OCI-LY3 (cell line): ENCODE data around the gene GSE1.

Source experiments
- H2AFZ ChIP-seq: fragments of 200-600, 300-600 bp; shearing (Covaris generic); 2 replicates; pipeline ENCODE4 v1.6.0; 2014; ENCODE audit warnings: antibody characterized with exemption, low read depth, low read length
- H3K27ac ChIP-seq: fragments of 200-600, 300-600 bp; sonication (generic); 2 replicates; pipeline ENCODE4 v1.5.1; 2014; ENCODE audit warnings: mild to moderate bottlenecking, low read length, moderate library complexity, mixed read lengths
- H3K27me3 ChIP-seq: fragments of 200-600, 300-600 bp; sonication (generic); 2 replicates; pipeline ENCODE4 v1.6.1; 2014; ENCODE audit warnings: low read depth, low read length, mixed read lengths
- H3K36me3 ChIP-seq: fragments of 200-600, 300-600 bp; sonication (generic); replicated peaks from 2 replicates; pipeline ENCODE3; 2014; ENCODE audit warnings: low read depth, low read length, mixed read lengths
- H3K4me1 ChIP-seq: fragments of 300-600, 200-600 bp; sonication (generic); 2 replicates; pipeline ENCODE4 v1.6.1; 2014; ENCODE audit warnings: low read length, mixed read lengths
- H3K4me2 ChIP-seq: fragments of 200-600, 300-600 bp; sonication (generic); 2 replicates; pipeline ENCODE4 v1.6.1; 2014; ENCODE audit warnings: low read length, mixed read lengths
- H3K4me3 ChIP-seq: fragments of 300-600, 200-600 bp; sonication (generic); 2 replicates; pipeline ENCODE4 v1.5.1; 2014; ENCODE audit warnings: antibody characterized with exemption, mild to moderate bottlenecking, low read length, moderate library complexity
- H3K79me2 ChIP-seq: fragments of 300-600, 200-600 bp; shearing (Covaris generic); 2 replicates; pipeline ENCODE4 v1.6.1; 2014; ENCODE audit warnings: mild to moderate bottlenecking, low read length, mixed read lengths
- H3K9ac ChIP-seq: fragments of 300-600, 200-600 bp; shearing (Covaris generic); 2 replicates; pipeline ENCODE4 v1.6.0; 2014; ENCODE audit warnings: mild to moderate bottlenecking, low read length, moderate library complexity
- H3K9me3 ChIP-seq: fragments of 200-600, 300-600 bp; shearing (Covaris generic); 2 replicates; pipeline ENCODE4 v1.6.1; 2014; ENCODE audit warnings: low read length, mixed read lengths; ENCODE audit not compliant: insufficient read depth
- H4K20me1 ChIP-seq: fragments of 200-600, 300-600 bp; sonication (generic); 2 replicates; pipeline ENCODE4 v1.6.1; 2016; ENCODE audit warnings: low read length, mixed read lengths; ENCODE audit not compliant: insufficient read depth
- EZH2phosphoT487 ChIP-seq: fragments of 200-600 bp; shearing (Covaris generic); IDR thresholded peaks from 2 replicates; pipeline ENCODE4 v1.6.1; 2018; ENCODE audit warnings: antibody characterized with exemption, mixed run types, low read depth
- TF ChIP-seq, protein P1 (sequence below): fragments of 200-600, 300-600 bp; sonication (generic); IDR thresholded peaks from 2 replicates; pipeline ENCODE4 v1.5.1; 2014; ENCODE audit warnings: antibody characterized with exemption, low read length, low read depth

The GSE1 gene

GRCh38 chr16:85638695-85639409 lies 25.7 kb downstream of the GSE1 start:
- H3K27me3 ChIP-seq, result no peaks in the 10 kb centered on the region
- no peak overlapping the region for H2AFZ ChIP-seq
- TF ChIP-seq, protein P1, sequence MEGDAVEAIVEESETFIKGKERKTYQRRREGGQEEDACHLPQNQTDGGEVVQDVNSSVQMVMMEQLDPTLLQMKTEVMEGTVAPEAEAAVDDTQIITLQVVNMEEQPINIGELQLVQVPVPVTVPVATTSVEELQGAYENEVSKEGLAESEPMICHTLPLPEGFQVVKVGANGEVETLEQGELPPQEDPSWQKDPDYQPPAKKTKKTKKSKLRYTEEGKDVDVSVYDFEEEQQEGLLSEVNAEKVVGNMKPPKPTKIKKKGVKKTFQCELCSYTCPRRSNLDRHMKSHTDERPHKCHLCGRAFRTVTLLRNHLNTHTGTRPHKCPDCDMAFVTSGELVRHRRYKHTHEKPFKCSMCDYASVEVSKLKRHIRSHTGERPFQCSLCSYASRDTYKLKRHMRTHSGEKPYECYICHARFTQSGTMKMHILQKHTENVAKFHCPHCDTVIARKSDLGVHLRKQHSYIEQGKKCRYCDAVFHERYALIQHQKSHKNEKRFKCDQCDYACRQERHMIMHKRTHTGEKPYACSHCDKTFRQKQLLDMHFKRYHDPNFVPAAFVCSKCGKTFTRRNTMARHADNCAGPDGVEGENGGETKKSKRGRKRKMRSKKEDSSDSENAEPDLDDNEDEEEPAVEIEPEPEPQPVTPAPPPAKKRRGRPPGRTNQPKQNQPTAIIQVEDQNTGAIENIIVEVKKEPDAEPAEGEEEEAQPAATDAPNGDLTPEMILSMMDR, result no peak
- no peak for TF ChIP-seq EZH2phosphoT487
- no peak overlapping the region for H3K9ac ChIP-seq
- H3K79me2 ChIP-seq, result no peaks in the 10 kb centered on the region; the same call in 1 of the 2 replicates
- H3K4me2 ChIP-seq, result no peak overlapping the region
- no peaks in the 10 kb centered on the region for H3K36me3 ChIP-seq
- no peak overlapping the region for H3K4me3 ChIP-seq
- H3K27ac ChIP-seq, result no peak overlapping the region
- H3K9me3 ChIP-seq, result no peaks in the 10 kb centered on the region
- H4K20me1 ChIP-seq, result peaks cover 94% of the 10 kb centered on the region
- H3K4me1 ChIP-seq, result no peaks in the 10 kb centered on the region

GRCh38 chr16:85639529-85640253 lies 26.6 kb downstream of the GSE1 start:
- Histone ChIP-seq H3K27ac (no peak overlapping the region), H3K36me3 (no peaks in the 10 kb centered on the region), H3K4me2 (no peak overlapping the region), H2AFZ (no peak overlapping the region), H3K4me1 (no peaks in the 10 kb centered on the region), H3K9me3 (no peaks in the 10 kb centered on the region), H3K79me2 (no peaks in the 10 kb centered on the region; the same call in 1 of the 2 replicates), H3K9ac (no peak overlapping the region), H3K27me3 (no peaks in the 10 kb centered on the region), H3K4me3 (no peak overlapping the region), H4K20me1 (peaks cover 94% of the 10 kb centered on the region)
- TF ChIP-seq EZH2phosphoT487, result no peak
- TF ChIP-seq, protein P1, result no peak

- no peak for TF ChIP-seq EZH2phosphoT487
- TF ChIP-seq, protein P1, result no peak
- Histone ChIP-seq H3K9me3 (no peaks in the 10 kb centered on the region), H4K20me1 (peaks cover 94% of the 10 kb centered on the region), H3K4me1 (no peaks in the 10 kb centered on the region), H2AFZ (no peak overlapping the region), H3K27ac (no peak overlapping the region), H3K79me2 (no peaks in the 10 kb centered on the region; the same call in 1 of the 2 replicates), H3K4me2 (no peak overlapping the region), H3K4me3 (no peak overlapping the region), H3K27me3 (no peaks in the 10 kb centered on the region), H3K9ac (no peak overlapping the region), H3K36me3 (no peaks in the 10 kb centered on the region)
Observed at GRCh38 chr16:85640254-85640558, 27.1 kb downstream of the GSE1 start.

GRCh38 chr16:85640585-85640984 lies 27.5 kb downstream of the GSE1 start:
- H2AFZ ChIP-seq, result no peak overlapping the region
- no peaks in the 10 kb centered on the region for H3K36me3 ChIP-seq
- no peak overlapping the region for H3K4me2 ChIP-seq
- H3K4me3 ChIP-seq, result no peak overlapping the region
- H4K20me1 ChIP-seq, result peaks cover 94% of the 10 kb centered on the region
- TF ChIP-seq, protein P1, result no peak
- no peak for TF ChIP-seq EZH2phosphoT487
- no peak overlapping the region for H3K27ac ChIP-seq
- H3K4me1 ChIP-seq, result no peaks in the 10 kb centered on the region
- no peaks in the 10 kb centered on the region for H3K27me3 ChIP-seq
- H3K79me2 ChIP-seq, result no peaks in the 10 kb centered on the region; the same call in 1 of the 2 replicates
- no peak overlapping the region for H3K9ac ChIP-seq
- H3K9me3 ChIP-seq, result no peaks in the 10 kb centered on the region
